Measurements from ENCODE around the gene TEAD4.

Gene TEAD4

DNA sequence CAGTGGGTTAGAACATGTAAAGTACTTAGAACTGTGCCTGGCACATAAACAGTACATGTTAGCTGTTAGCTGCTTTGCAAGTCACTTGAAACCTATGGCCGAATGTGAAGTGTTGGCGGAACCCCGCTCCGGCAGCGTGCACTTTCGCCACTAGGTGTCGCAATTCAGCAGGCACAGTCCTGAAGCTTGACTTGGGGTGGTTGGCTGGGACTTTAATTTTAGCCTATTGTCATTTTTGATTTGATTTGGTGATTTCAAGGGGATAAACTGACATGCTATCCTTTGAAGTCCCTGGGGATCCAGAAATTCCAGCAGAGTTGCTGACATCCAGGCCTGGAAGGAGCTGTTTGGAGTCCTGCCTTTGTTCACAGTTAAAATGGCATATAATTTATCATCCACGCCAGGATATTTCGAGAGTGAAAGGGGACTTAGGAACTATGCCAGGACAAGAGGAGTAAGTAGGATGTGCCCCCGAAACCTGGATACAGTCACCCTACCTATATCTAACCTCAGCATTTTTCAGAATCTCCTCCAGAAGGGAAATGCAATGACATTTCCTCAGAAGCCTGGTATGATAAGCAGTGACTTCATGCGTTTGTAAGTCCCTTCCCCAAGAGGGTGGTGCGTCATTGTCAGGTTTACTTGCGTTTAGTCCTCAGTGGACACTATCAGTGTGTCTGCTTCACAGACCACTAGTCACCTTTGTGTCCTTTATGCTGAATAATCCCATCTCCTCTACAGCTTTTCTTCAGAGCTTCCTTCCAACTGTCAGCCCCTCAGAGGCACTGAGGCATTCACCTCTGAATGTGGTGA is 114.4 kb downstream of the TEAD4 start:
- DNase-seq (ENCODE audit: low read depth, low spot score) = peak; percentile 66
- TF ChIP-seq FOXP2 (optimal IDR thresholded peaks at IDR 0.05; ENCODE audit: control extremely low read depth, extremely low read length, insufficient read depth) (no peak), EZH2 (IDR thresholded peaks at IDR 0.05) (no peak), POLR2AphosphoS5 (IDR thresholded peaks at IDR 0.05; ENCODE audit: borderline replicate concordance, low read depth, low read length) (no peak)
- H3K9me3 ChIP-seq (ENCODE audit: low read depth, low read length) = no peaks in the 10 kb centered on the region
- no peak overlapping the region for H3K9ac ChIP-seq (ENCODE audit: insufficient read length)
- no peaks in the 10 kb centered on the region for H3K36me3 ChIP-seq (ENCODE audit: insufficient read depth, low read length)
- no peak overlapping the region for H3K4me3 ChIP-seq
- H3K27ac ChIP-seq = no peak overlapping the region

GRCh38 chr12:3075315-3075714 is 116.1 kb downstream of the TEAD4 start:
- H3K9ac ChIP-seq (ENCODE audit: insufficient read length) = no peak overlapping the region
- no peaks in the 10 kb centered on the region for H3K9me3 ChIP-seq (ENCODE audit: low read depth, low read length)
- no peak overlapping the region for H3K27ac ChIP-seq
- no peak for DNase-seq (ENCODE audit: low read depth, low spot score)
- TF ChIP-seq POLR2AphosphoS5 (IDR thresholded peaks at IDR 0.05; ENCODE audit: borderline replicate concordance, low read depth, low read length) (no peak), EZH2 (IDR thresholded peaks at IDR 0.05) (no peak), FOXP2 (optimal IDR thresholded peaks at IDR 0.05; ENCODE audit: control extremely low read depth, extremely low read length, insufficient read depth) (no peak)
- H3K36me3 ChIP-seq (ENCODE audit: insufficient read depth, low read length) = no peaks in the 10 kb centered on the region
- H3K4me3 ChIP-seq = no peak overlapping the region

GRCh38 chr12:3076730-3077571 is 117.8 kb downstream of the TEAD4 start, which contains the start of gene TSPAN9:
TSS of gene TSPAN9 (plus strand) at chr12:3077379. CDS start at chr12:3201194, 123,815 bp downstream.
- Histone ChIP-seq H3K9me3 (ENCODE audit: low read depth, low read length) (no peaks in the 10 kb centered on the region), H3K27ac (no peak within 1 kb of the TSS), H3K9ac (ENCODE audit: insufficient read length) (peak within 1 kb of the TSS; percentile 65), H3K4me3 (peak within 1 kb of the TSS; percentile 90), H3K36me3 (ENCODE audit: insufficient read depth, low read length) (no peaks in the 10 kb centered on the region)
- TF ChIP-seq FOXP2 (optimal IDR thresholded peaks at IDR 0.05; ENCODE audit: control extremely low read depth, extremely low read length, insufficient read depth) = no peak
- no peak for TF ChIP-seq POLR2AphosphoS5 (IDR thresholded peaks at IDR 0.05; ENCODE audit: borderline replicate concordance, low read depth, low read length)
- TF ChIP-seq EZH2 (IDR thresholded peaks at IDR 0.05) = no peak
- no peak for DNase-seq (ENCODE audit: low read depth, low spot score)

GRCh38 chr12:3077572-3078081 is 118.4 kb downstream of the TEAD4 start:
- no peak for DNase-seq (ENCODE audit: low read depth, low spot score)
- peak overlapping the region; percentile 65 for H3K9ac ChIP-seq (ENCODE audit: insufficient read length)
- no peaks in the 10 kb centered on the region; the same call in 1 of the 2 replicates for H3K36me3 ChIP-seq (ENCODE audit: insufficient read depth, low read length)
- H3K27ac ChIP-seq = no peak overlapping the region
- no peaks in the 10 kb centered on the region for H3K9me3 ChIP-seq (ENCODE audit: low read depth, low read length)
- H3K4me3 ChIP-seq = peak overlapping the region; percentile 90
- no peak for TF ChIP-seq POLR2AphosphoS5 (IDR thresholded peaks at IDR 0.05; ENCODE audit: borderline replicate concordance, low read depth, low read length)

DNA sequence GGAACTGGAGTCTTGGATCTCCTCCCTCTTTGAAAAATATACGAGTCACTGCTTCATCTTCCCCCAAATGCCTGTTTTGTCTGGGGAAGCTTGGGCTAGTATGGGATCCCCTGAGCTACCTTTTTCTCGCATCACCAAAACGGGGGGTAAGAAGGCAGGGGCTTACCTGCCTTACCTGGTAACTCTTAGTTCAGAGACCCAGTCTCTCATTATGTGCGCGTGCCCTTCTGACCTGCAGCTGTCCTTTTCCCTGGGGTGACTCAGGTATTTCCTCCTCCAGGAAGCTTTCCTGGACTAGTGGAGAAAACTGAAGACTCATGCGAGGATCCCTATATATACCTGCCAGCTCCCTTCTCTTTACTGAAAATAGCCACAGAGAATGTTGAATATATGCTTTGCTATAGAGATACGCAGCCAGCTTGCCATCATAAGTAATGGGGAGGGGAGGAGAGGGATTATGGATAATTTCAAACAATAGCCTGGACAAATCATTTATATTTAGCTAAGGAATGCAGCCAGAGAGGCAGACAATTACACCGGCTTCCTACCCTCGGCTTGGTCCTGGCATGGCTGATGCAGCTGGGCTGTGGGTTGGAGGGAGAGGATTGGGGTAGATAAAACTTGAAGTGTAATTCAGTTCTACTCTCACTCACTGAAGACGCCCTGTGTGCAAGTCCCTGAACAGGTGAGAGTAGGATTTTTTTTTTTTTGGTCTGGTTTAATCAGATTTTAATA is 119.1 kb downstream of the TEAD4 start:
- Histone ChIP-seq H3K9ac (ENCODE audit: insufficient read length) (peak overlapping the region; percentile 65), H3K4me3 (peak overlapping the region; percentile 90), H3K9me3 (ENCODE audit: low read depth, low read length) (no peaks in the 10 kb centered on the region), H3K36me3 (ENCODE audit: insufficient read depth, low read length) (no peaks in the 10 kb centered on the region; the same call in 1 of the 2 replicates), H3K27ac (no peak overlapping the region)
- no peak for TF ChIP-seq EZH2 (IDR thresholded peaks at IDR 0.05)
- TF ChIP-seq POLR2AphosphoS5 (IDR thresholded peaks at IDR 0.05; ENCODE audit: borderline replicate concordance, low read depth, low read length) = no peak
- no peak for TF ChIP-seq FOXP2 (optimal IDR thresholded peaks at IDR 0.05; ENCODE audit: control extremely low read depth, extremely low read length, insufficient read depth)
- DNase-seq (ENCODE audit: low read depth, low spot score) = no peak

DNA sequence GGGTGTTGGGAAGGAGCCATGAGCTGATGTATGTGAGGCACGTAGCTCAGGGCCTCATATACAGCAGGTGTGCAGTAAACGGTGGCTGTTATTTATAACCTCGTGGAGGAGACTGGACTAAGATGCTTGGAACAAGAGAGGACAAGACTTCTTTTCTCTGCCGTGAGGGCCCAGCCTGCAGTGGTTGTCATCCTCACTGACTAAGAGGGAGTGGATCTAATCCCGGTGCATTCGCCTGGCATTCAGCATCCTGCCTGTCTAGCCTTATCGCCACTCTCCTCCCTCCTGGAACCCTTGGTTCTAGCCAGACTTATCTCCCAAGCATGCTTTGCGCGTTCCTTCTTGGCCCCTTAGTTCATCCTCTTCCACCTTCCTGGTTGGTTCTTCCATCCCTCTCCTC is 121.9 kb downstream of the TEAD4 start:
- DNase-seq (ENCODE audit: low read depth, low spot score) = no peak
- Histone ChIP-seq H3K36me3 (ENCODE audit: insufficient read depth, low read length) (no peaks in the 10 kb centered on the region; the same call in 1 of the 2 replicates), H3K9me3 (ENCODE audit: low read depth, low read length) (no peaks in the 10 kb centered on the region), H3K27ac (no peak overlapping the region), H3K9ac (ENCODE audit: insufficient read length) (no peak overlapping the region), H3K4me3 (no peak overlapping the region)
- TF ChIP-seq EZH2 (IDR thresholded peaks at IDR 0.05) (no peak), POLR2AphosphoS5 (IDR thresholded peaks at IDR 0.05; ENCODE audit: borderline replicate concordance, low read depth, low read length) (no peak), FOXP2 (optimal IDR thresholded peaks at IDR 0.05; ENCODE audit: control extremely low read depth, extremely low read length, insufficient read depth) (no peak)

DNA sequence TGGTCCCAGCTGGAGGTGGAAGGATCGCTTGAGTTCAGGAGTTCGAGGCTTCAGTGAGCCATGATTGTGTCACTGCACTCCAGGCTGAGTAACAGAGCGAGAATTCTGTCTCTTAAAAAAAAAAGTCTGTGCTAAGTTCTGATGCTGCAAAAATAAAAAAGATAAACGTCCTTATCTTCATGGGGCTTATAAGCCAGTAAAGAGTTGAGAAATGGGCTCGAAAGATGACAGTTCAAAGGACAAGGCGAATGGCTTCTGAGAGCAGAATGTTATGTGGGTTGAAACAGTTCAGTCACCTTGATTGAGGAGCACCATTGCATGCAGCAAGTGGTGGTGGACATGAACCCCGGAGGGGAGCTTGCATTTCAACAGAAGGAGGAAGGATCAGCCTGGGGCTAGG is 122.7 kb downstream of the TEAD4 start:
- Histone ChIP-seq H3K9ac (ENCODE audit: insufficient read length) (no peak overlapping the region), H3K4me3 (no peak overlapping the region), H3K36me3 (ENCODE audit: insufficient read depth, low read length) (no peaks in the 10 kb centered on the region; the same call in 1 of the 2 replicates), H3K27ac (no peak overlapping the region), H3K9me3 (ENCODE audit: low read depth, low read length) (no peaks in the 10 kb centered on the region)
- TF ChIP-seq POLR2AphosphoS5 (IDR thresholded peaks at IDR 0.05; ENCODE audit: borderline replicate concordance, low read depth, low read length) (no peak), FOXP2 (optimal IDR thresholded peaks at IDR 0.05; ENCODE audit: control extremely low read depth, extremely low read length, insufficient read depth) (no peak), EZH2 (IDR thresholded peaks at IDR 0.05) (no peak)
- no peak for DNase-seq (ENCODE audit: low read depth, low spot score)

Data from SK-N-MC (cell line).